ENCODE data around the gene RYR2.
"Not testable (repeated sequence)": the region's sequence is repeated elsewhere in the genome, so short reads cannot be mapped to it uniquely, and the experiment has no call there.

The RYR2 gene

GRCh38 chr1:237112663-237113062, 70.7 kb downstream of the RYR2 start:
- DNase-seq (ENCODE audit: low read depth), result no peak
- TF ChIP-seq CTCF (IDR thresholded peaks at IDR 0.05; ENCODE audit: insufficient read depth, low read depth, low read length, missing control alignments), result no peak

GRCh38 chr1:237115035-237115434, 73.1 kb downstream of the RYR2 start:
- TF ChIP-seq CTCF (IDR thresholded peaks at IDR 0.05; ENCODE audit: insufficient read depth, low read depth, low read length, missing control alignments), result no peak
- H3K4me3 ChIP-seq (ENCODE audit: low read depth, low read length), result no peak overlapping the region
- no peak for DNase-seq (ENCODE audit: low read depth)

More at GRCh38 chr1:237112663-237113062, 70.7 kb downstream of the RYR2 start:
- no peak overlapping the region for H3K4me3 ChIP-seq (ENCODE audit: low read depth, low read length)

- DNase-seq (ENCODE audit: low read depth), result no peak
- no peak overlapping the region for H3K4me3 ChIP-seq (ENCODE audit: low read depth, low read length)
- no peak for TF ChIP-seq CTCF (IDR thresholded peaks at IDR 0.05; ENCODE audit: insufficient read depth, low read depth, low read length, missing control alignments)
Measured at GRCh38 chr1:237119091-237119490, 77.1 kb downstream of the RYR2 start.

GRCh38 chr1:237120683-237121082, 78.7 kb downstream of the RYR2 start:
- no peak overlapping the region for H3K4me3 ChIP-seq (ENCODE audit: low read depth, low read length)
- no peak for DNase-seq (ENCODE audit: low read depth)
- no peak for TF ChIP-seq CTCF (IDR thresholded peaks at IDR 0.05; ENCODE audit: insufficient read depth, low read depth, low read length, missing control alignments)

GRCh38 chr1:237124856-237125462, 83.0 kb downstream of the RYR2 start:
- no peak overlapping the region for H3K4me3 ChIP-seq (ENCODE audit: low read depth, low read length)
- TF ChIP-seq CTCF (IDR thresholded peaks at IDR 0.05; ENCODE audit: insufficient read depth, low read depth, low read length, missing control alignments), result peak; percentile 44
- peak; percentile 10 for DNase-seq (ENCODE audit: low read depth)

GRCh38 chr1:237126180-237126579, 84.2 kb downstream of the RYR2 start:
- no peak for TF ChIP-seq CTCF (IDR thresholded peaks at IDR 0.05; ENCODE audit: insufficient read depth, low read depth, low read length, missing control alignments)
- DNase-seq (ENCODE audit: low read depth), result no peak
- no peak overlapping the region for H3K4me3 ChIP-seq (ENCODE audit: low read depth, low read length)

GRCh38 chr1:237127301-237127700, 85.3 kb downstream of the RYR2 start:
- DNase-seq (ENCODE audit: low read depth); H3K4me3 ChIP-seq (ENCODE audit: low read depth, low read length): not testable (repeated sequence)
